ENCODE results near the gene RUNX3. TPM values are rescaled to one million over a fixed set of nuclear protein-coding genes. Genes with fewer than 3 reads are reported as not detected.

Gene RUNX3
- total RNA-seq, 1 experiment from 2014 or later, result 22.6 TPM

DNA sequence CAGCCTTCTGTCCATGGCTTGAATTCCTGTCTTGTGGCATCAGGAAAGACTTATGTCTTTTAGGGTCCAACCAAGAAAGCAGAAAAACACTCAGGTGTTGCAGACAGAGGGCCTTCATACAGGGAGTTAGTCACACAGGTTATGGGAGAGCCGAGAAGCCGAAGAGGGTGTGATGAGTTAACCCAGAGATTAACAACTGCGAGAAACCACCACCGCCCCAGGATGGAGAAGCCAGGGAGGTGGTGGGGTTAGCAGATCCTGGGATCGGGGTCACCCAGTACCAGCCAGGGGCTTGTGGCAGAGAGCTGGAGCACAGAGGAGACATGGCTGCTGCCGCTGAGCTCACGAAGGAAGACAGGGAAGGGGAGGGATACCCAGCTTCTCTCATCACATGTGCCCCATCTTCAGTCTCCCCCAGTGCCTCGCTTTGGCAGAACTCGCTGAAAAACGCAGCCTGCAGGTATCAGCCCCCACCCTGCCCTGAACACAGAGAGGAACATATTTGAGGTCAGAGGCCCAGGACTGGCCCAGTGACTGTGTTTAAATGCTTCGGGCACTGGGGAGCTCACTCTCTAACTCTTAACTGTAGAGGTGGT lies 58.7 kb downstream of the RUNX3 start:
- Histone ChIP-seq H3K4me3 (replicated peaks in 1 of 2; ENCODE audit: low read depth in 1 of 2, low read length in 2 of 2) (no peak overlapping the region), H3K36me3 (ENCODE audit: control insufficient read depth in 1 of 2, insufficient read depth in 2 of 2, low read length in 2 of 2) (no peaks in the 10 kb centered on the region), H3K27ac (ENCODE audit: low read depth, low read length) (no peak overlapping the region), H3K9me2 (ENCODE audit: insufficient read depth) (no peaks in the 10 kb centered on the region), H2AFZ (ENCODE audit: low read depth, low read length, poor library complexity, severe bottlenecking) (no peak overlapping the region), H3K79me2 (ENCODE audit: insufficient read depth, low read length) (no peaks in the 10 kb centered on the region), H3K4me1 (ENCODE audit: control insufficient read depth in 1 of 2, insufficient read depth in 2 of 2, low read length in 2 of 2) (peaks cover 0 to 7% of the 10 kb centered on the region in 2 experiments; a peak in 1 of 4 replicates), H3K9me3 (ENCODE audit: control insufficient read depth in 1 of 2, insufficient read depth in 1 of 2, low read depth in 1 of 2, low read length in 2 of 2) (no peaks in the 10 kb centered on the region), H3K4me2 (ENCODE audit: low read length) (no peak overlapping the region), H4K20me1 (ENCODE audit: insufficient read depth) (no peaks in the 10 kb centered on the region), H3K9ac (ENCODE audit: low read length) (no peak overlapping the region), H3K27me3 (ENCODE audit: insufficient read depth, low read length) (no peaks in the 10 kb centered on the region)
- ATAC-seq (no peak), DNase-seq (ENCODE audit: low read depth, low spot score) (no peak)
- intact Hi-C loops (cut with micrococcal nuclease), result no loop called here
- TF ChIP-seq POLR2A (IDR thresholded peaks at IDR 0.05; ENCODE audit: borderline replicate concordance, extremely low read depth, insufficient read depth, insufficient read length), result no peak
- TF ChIP-seq SIN3A (IDR thresholded peaks at IDR 0.05; ENCODE audit: low read depth), result no peak
- TF ChIP-seq POLR2AphosphoS5 (IDR thresholded peaks at IDR 0.05; ENCODE audit: low read depth, low read length), result no peak
- no peak for TF ChIP-seq RAD21 (IDR thresholded peaks at IDR 0.05; ENCODE audit: low read depth)
- no peak for TF ChIP-seq ELF1 (IDR thresholded peaks at IDR 0.05; ENCODE audit: borderline replicate concordance, low read depth)
- TF ChIP-seq, protein P1, sequence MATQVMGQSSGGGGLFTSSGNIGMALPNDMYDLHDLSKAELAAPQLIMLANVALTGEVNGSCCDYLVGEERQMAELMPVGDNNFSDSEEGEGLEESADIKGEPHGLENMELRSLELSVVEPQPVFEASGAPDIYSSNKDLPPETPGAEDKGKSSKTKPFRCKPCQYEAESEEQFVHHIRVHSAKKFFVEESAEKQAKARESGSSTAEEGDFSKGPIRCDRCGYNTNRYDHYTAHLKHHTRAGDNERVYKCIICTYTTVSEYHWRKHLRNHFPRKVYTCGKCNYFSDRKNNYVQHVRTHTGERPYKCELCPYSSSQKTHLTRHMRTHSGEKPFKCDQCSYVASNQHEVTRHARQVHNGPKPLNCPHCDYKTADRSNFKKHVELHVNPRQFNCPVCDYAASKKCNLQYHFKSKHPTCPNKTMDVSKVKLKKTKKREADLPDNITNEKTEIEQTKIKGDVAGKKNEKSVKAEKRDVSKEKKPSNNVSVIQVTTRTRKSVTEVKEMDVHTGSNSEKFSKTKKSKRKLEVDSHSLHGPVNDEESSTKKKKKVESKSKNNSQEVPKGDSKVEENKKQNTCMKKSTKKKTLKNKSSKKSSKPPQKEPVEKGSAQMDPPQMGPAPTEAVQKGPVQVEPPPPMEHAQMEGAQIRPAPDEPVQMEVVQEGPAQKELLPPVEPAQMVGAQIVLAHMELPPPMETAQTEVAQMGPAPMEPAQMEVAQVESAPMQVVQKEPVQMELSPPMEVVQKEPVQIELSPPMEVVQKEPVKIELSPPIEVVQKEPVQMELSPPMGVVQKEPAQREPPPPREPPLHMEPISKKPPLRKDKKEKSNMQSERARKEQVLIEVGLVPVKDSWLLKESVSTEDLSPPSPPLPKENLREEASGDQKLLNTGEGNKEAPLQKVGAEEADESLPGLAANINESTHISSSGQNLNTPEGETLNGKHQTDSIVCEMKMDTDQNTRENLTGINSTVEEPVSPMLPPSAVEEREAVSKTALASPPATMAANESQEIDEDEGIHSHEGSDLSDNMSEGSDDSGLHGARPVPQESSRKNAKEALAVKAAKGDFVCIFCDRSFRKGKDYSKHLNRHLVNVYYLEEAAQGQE (IDR thresholded peaks at IDR 0.05; ENCODE audit: low read depth), result no peak
- TF ChIP-seq, protein P2, sequence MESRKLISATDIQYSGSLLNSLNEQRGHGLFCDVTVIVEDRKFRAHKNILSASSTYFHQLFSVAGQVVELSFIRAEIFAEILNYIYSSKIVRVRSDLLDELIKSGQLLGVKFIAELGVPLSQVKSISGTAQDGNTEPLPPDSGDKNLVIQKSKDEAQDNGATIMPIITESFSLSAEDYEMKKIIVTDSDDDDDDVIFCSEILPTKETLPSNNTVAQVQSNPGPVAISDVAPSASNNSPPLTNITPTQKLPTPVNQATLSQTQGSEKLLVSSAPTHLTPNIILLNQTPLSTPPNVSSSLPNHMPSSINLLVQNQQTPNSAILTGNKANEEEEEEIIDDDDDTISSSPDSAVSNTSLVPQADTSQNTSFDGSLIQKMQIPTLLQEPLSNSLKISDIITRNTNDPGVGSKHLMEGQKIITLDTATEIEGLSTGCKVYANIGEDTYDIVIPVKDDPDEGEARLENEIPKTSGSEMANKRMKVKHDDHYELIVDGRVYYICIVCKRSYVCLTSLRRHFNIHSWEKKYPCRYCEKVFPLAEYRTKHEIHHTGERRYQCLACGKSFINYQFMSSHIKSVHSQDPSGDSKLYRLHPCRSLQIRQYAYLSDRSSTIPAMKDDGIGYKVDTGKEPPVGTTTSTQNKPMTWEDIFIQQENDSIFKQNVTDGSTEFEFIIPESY (IDR thresholded peaks at IDR 0.05; ENCODE audit: extremely low read depth, insufficient replicate concordance, low read length), result no peak
- TF ChIP-seq, protein P3, sequence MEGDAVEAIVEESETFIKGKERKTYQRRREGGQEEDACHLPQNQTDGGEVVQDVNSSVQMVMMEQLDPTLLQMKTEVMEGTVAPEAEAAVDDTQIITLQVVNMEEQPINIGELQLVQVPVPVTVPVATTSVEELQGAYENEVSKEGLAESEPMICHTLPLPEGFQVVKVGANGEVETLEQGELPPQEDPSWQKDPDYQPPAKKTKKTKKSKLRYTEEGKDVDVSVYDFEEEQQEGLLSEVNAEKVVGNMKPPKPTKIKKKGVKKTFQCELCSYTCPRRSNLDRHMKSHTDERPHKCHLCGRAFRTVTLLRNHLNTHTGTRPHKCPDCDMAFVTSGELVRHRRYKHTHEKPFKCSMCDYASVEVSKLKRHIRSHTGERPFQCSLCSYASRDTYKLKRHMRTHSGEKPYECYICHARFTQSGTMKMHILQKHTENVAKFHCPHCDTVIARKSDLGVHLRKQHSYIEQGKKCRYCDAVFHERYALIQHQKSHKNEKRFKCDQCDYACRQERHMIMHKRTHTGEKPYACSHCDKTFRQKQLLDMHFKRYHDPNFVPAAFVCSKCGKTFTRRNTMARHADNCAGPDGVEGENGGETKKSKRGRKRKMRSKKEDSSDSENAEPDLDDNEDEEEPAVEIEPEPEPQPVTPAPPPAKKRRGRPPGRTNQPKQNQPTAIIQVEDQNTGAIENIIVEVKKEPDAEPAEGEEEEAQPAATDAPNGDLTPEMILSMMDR (IDR thresholded peaks at IDR 0.05 in 2 of 3, conservative IDR thresholded peaks at IDR 0.05 in 1 of 3; ENCODE audit: borderline replicate concordance in 1 of 3, insufficient read depth in 1 of 3, low read depth in 2 of 3, low read length in 2 of 3), result no peak
- no peak for TF ChIP-seq FOSL1 (IDR thresholded peaks at IDR 0.05; ENCODE audit: low read depth)
- TF ChIP-seq, protein P4, sequence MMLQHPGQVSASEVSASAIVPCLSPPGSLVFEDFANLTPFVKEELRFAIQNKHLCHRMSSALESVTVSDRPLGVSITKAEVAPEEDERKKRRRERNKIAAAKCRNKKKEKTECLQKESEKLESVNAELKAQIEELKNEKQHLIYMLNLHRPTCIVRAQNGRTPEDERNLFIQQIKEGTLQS (IDR thresholded peaks at IDR 0.05), result no peak
- no peak for TF ChIP-seq ZNF274 (IDR thresholded peaks at IDR 0.05; ENCODE audit: low read depth, low read length)
- TF ChIP-seq EZH2 (IDR thresholded peaks at IDR 0.05), result no peak
- no peak for TF ChIP-seq TCF7L2 (IDR thresholded peaks at IDR 0.05; ENCODE audit: borderline replicate concordance, extremely low read depth, insufficient read depth, insufficient read length)
- TF ChIP-seq, protein P5, sequence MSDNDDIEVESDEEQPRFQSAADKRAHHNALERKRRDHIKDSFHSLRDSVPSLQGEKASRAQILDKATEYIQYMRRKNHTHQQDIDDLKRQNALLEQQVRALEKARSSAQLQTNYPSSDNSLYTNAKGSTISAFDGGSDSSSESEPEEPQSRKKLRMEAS (IDR thresholded peaks at IDR 0.05), result no peak
- ChIA-PET CTCF (no interaction called here), RAD21 (ENCODE audit: low non-redundant PET in 1 of 2, low total read pairs in 2 of 2, uncharacterized antibody in 2 of 2, unreplicated experiment in 2 of 2) (no interaction called here), POLR2A (no interaction called here)
- BruUV-seq (replicated peaks), result no TSS peak
